ENCODE measurements around the gene CENPB. TPM values are rescaled to one million over a fixed set of nuclear protein-coding genes. Genes with fewer than 3 reads are reported as not detected.

Gene CENPB
- total RNA-seq, 2 experiments from 2014 or later, result 34.8 to 39.1 TPM

DNA sequence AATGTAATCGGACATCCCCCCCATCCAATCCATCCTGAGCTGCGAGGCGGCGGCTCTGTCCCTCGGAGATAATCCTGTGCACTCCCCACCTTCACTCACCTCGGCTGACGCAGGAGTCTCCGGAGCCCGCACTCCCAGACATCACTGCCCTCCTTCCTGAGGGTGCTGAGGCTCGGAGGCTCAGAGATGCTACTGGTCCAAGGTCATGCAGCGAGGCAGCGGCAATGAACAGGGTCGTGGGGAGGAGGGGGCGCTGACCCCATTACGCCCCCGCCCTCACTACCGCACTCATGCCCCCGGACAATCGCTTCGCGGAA is 19.5 kb downstream of the CENPB start:
- H3K27ac ChIP-seq (ENCODE audit: low read depth, low read length, poor library complexity, severe bottlenecking), result no peak overlapping the region
- CTCF ChIA-PET (ENCODE audit: unreplicated experiment), result interaction anchor here (0.7 to 2.5 kb wide), 3 partner anchors 51 to 64 kb away, joined by 3 to 16 read pairs (median 3); no protein-coding TSS in a partner anchor

DNA sequence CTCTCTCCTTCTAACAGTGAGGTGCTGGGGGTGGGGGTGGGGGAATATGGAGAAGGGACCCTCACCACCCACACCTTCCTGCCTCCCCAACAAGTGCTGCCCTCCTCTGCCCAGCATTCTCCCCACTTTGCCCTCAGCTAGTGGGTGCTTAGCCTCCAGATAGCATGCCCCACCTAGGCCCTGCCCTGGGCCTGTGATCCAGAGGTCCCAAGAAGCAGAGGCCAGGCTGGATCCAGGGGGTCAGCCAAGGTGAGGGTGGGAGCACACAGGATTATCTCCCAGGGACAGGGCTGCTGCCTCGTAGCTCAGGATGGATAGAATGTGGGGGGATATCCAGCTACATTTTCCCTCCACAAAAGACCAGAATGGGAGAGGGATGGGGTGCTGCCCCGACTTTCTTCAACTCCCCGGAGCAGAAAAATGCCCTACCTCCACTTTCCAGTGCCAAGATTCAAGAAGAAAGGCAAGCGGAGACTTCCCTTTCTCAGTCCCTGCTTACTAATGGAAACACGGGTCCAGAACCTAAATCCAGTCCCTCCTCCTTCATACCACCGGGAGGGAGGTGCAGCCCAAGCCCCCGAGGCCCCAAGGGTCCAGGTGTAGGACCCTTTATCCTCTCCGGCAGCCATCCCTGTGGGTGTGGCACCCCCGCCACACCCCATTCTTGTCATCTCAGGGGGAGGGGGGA is 20.0 kb downstream of the CENPB start:
- TF ChIP-seq EZH2phosphoT487 (IDR thresholded peaks at IDR 0.05; ENCODE audit: borderline replicate concordance, low read depth, low read length), result no peak
- TF ChIP-seq, protein P1, sequence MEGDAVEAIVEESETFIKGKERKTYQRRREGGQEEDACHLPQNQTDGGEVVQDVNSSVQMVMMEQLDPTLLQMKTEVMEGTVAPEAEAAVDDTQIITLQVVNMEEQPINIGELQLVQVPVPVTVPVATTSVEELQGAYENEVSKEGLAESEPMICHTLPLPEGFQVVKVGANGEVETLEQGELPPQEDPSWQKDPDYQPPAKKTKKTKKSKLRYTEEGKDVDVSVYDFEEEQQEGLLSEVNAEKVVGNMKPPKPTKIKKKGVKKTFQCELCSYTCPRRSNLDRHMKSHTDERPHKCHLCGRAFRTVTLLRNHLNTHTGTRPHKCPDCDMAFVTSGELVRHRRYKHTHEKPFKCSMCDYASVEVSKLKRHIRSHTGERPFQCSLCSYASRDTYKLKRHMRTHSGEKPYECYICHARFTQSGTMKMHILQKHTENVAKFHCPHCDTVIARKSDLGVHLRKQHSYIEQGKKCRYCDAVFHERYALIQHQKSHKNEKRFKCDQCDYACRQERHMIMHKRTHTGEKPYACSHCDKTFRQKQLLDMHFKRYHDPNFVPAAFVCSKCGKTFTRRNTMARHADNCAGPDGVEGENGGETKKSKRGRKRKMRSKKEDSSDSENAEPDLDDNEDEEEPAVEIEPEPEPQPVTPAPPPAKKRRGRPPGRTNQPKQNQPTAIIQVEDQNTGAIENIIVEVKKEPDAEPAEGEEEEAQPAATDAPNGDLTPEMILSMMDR (conservative IDR thresholded peaks at IDR 0.05; ENCODE audit: low read length), result no peak
- Histone ChIP-seq H3K36me3 (ENCODE audit: insufficient read depth, low read length) (0 out of 2 replicates have a peak, but pooled peaks cover 5% of the 10 kb centered on the region), H3K4me1 (ENCODE audit: insufficient read depth, low read length, poor library complexity, severe bottlenecking) (peaks cover 27% of the 10 kb centered on the region), H4K20me1 (ENCODE audit: insufficient read depth, low read length) (no peaks in the 10 kb centered on the region), H3K27ac (ENCODE audit: low read depth, low read length, poor library complexity, severe bottlenecking) (no peak overlapping the region), H3K4me3 (ENCODE audit: low read depth, low read length, poor library complexity, severe bottlenecking) (peak overlapping the region; percentile 84), H3K9me2 (ENCODE audit: insufficient read depth, low read length) (no peaks in the 10 kb centered on the region), H3K9me3 (ENCODE audit: low read length) (no peaks in the 10 kb centered on the region), H3K4me2 (ENCODE audit: low read length) (peak overlapping the region; percentile 97), H3K79me2 (ENCODE audit: insufficient read depth, low read depth, low read length) (peaks cover 9% of the 10 kb centered on the region; the same call in 1 of the 2 replicates), H2AFZ (ENCODE audit: low read length) (no peak overlapping the region; the same call in 1 of the 2 replicates)
- intact Hi-C loops (cut with micrococcal nuclease; ENCODE audit: unreplicated experiment), result loop anchor here (5.0 kb wide), 1 partner anchor 204 kb away; no protein-coding TSS in a partner anchor
- POLR2A ChIA-PET, result interaction anchor here (0.5 to 1.4 kb wide), 9 partner anchors 9 to 305 kb away, joined by 3 to 6 read pairs (median 4); partner anchors contain the start of gene AP5S1
- no TSS peak for BruUV-seq (replicated peaks)
- CTCF ChIA-PET (ENCODE audit: unreplicated experiment), result interaction anchor here (0.7 to 2.5 kb wide), 3 partner anchors 50 to 63 kb away, joined by 3 to 16 read pairs (median 3); no protein-coding TSS in a partner anchor
- no peak for DNase-seq (ENCODE audit: low spot score)

More for the DNA sequence above, 19.5 kb downstream of the CENPB start:
- Histone ChIP-seq H3K4me3 (ENCODE audit: low read depth, low read length, poor library complexity, severe bottlenecking) (peak overlapping the region; percentile 84), H3K4me2 (ENCODE audit: low read length) (peak overlapping the region; percentile 97), H3K9me3 (ENCODE audit: low read length) (no peaks in the 10 kb centered on the region), H3K9me2 (ENCODE audit: insufficient read depth, low read length) (no peaks in the 10 kb centered on the region), H4K20me1 (ENCODE audit: insufficient read depth, low read length) (no peaks in the 10 kb centered on the region), H3K4me1 (ENCODE audit: insufficient read depth, low read length, poor library complexity, severe bottlenecking) (peaks cover 25% of the 10 kb centered on the region), H3K79me2 (ENCODE audit: insufficient read depth, low read depth, low read length) (peaks cover 9% of the 10 kb centered on the region; the same call in 1 of the 2 replicates), H3K36me3 (ENCODE audit: insufficient read depth, low read length) (0 out of 2 replicates have a peak, but pooled peaks cover under 1% of the 10 kb centered on the region), H2AFZ (ENCODE audit: low read length) (peak overlapping the region; percentile 68; the same call in 1 of the 2 replicates)
- TSS peak; percentile 54 for BruUV-seq (replicated peaks)
- POLR2A ChIA-PET, result interaction anchor here (0.8 to 2.1 kb wide), 8 partner anchors 8 to 305 kb away, joined by 3 to 11 read pairs (median 4); partner anchors contain the start of genes AP5S1 and SPEF1
- TF ChIP-seq, protein P1 (conservative IDR thresholded peaks at IDR 0.05; ENCODE audit: low read length), result no peak
- no peak for TF ChIP-seq EZH2phosphoT487 (IDR thresholded peaks at IDR 0.05; ENCODE audit: borderline replicate concordance, low read depth, low read length)
- intact Hi-C loops (cut with micrococcal nuclease; ENCODE audit: unreplicated experiment), result loop anchor here (5.0 kb wide), 1 partner anchor 205 kb away; no protein-coding TSS in a partner anchor
- DNase-seq (ENCODE audit: low spot score), result peak; percentile 26
